Heart right ventricle (tissue), 16 donors: ENCODE results near the gene PTGR1. TPM values are rescaled to one million over a fixed set of nuclear protein-coding genes. Genes with fewer than 3 reads are reported as not detected.

Experiments
- ATAC-seq, 8 donors: fragments of 200-7000 bp; cut with Tn5 transposase; one replicate each; pipeline ENCODE4 v1.9.1; 2020; ENCODE audit warnings: mild to moderate bottlenecking in 8 of 8, moderate library complexity in 8 of 8, moderate number of reproducible peaks in 1 of 8
- DNase-seq, 2 donors: peaks; one replicate each; pipeline ENCODE4 v3.0.0-alpha.2; 2020
- H3K27ac ChIP-seq, 10 donors: fragments of 200-600 bp; sonication (generic) in 2 of 10; one replicate each; pipeline versions ENCODE4 v1.5.0 to v1.8.0; 2020 to 2022; ENCODE audit warnings: mild to moderate bottlenecking in 3 of 10
- H3K27me3 ChIP-seq, 7 donors: fragments of 200-600 bp; one replicate each; pipeline ENCODE4 v1.8.0; 2021 to 2022; ENCODE audit warnings: mild to moderate bottlenecking in 2 of 7
- H3K36me3 ChIP-seq, 9 donors: fragments of 200-600 bp; sonication (generic) in 1 of 9; one replicate each; pipeline versions ENCODE4 v1.5.0 to v1.8.0; 2020 to 2022; ENCODE audit warnings: mild to moderate bottlenecking in 2 of 9
- H3K4me1 ChIP-seq, 9 donors: fragments of 200-600 bp; sonication (generic) in 1 of 9; one replicate each; pipeline versions ENCODE4 v1.5.0 to v1.8.0; 2020 to 2022; ENCODE audit warnings: mild to moderate bottlenecking in 4 of 9
- H3K4me3 ChIP-seq, 10 donors: fragments of 200-600 bp; sonication (generic) in 2 of 10; one replicate each; pipeline versions ENCODE4 v1.5.0 to v1.8.0; 2020 to 2022; ENCODE audit warnings: mild to moderate bottlenecking in 7 of 10, moderate library complexity in 2 of 10
- H3K9me3 ChIP-seq, 11 donors: fragments of 200-600 bp in 10 of 11; sonication (generic) in 2 of 11; one replicate each; pipeline versions ENCODE4 v1.5.0 to v1.8.0; 2013 to 2022; ENCODE audit warnings: mild to moderate bottlenecking in 2 of 11, control low read depth in 1 of 11, moderate library complexity in 1 of 11
- WGBS, 2 donors: extraction: QIAGEN DNeasy Blood & Tissue Kit; methylation state at CpG; one replicate each; pipeline ENCODE4 v1.1.7; 2013; ENCODE audit warnings: inconsistent platforms in 1 of 2; 5-methylcytosine and 5-hydroxymethylcytosine counted together
- intact Hi-C, 10 donors: fragments of 100-400 bp; cut with DNase I; formaldehyde crosslinking; loops; one replicate each; pipeline versions ENCODE4 v1.11.1 to v1.14.2; 2022
- polyA plus RNA-seq, 2 donors: library from polyadenylated mRNA; stranded (reverse); fragments of 200-250 nt; gene quantifications; one replicate each; pipeline ENCODE4 v1.2.3, GENCODE V29; 2013
- total RNA-seq, 10 donors: library from RNA; stranded (reverse); fragmentation: NEBNext Ultra II Directional in 3 of 10; extraction: Animal tissue kit (Norgen Biotek cat#: 25700) in 3 of 10; gene quantifications; one replicate each; pipeline versions ENCODE4 v1.2.1 to v1.2.4, GENCODE V29; 2021 to 2023
- TF ChIP-seq, protein P1 (sequence below), 9 donors: fragments of 200-600 bp; sonication (generic) in 2 of 9; IDR thresholded peaks; one replicate each; pipeline versions ENCODE4 v1.5.0 to v1.8.0; 2021 to 2022; ENCODE audit warnings: antibody characterized with exemption in 9 of 9, mild to moderate bottlenecking in 5 of 9, moderate library complexity in 1 of 9
- donor health status: Arrhythmogenic right ventricular cardiomyopathy.
- donor health status: ischemic (EF 13 %, LVEDD 7.1; RV severe dilation, severe dysfunction).
- donor health status: healthy with polysubstance abuse.
- donor health status: DM: no; HTN: yes; CAD: no.
- donor health status: DM: no; HTN: no; CAD: no.
- donor health status: ischemic (EF 25% LVEDD 6.9; RV normal size, moderate dysfunction).
- donor health status: ischemic (EF 25% LVEDD 5.7; RV mildly dilated, moderate dysfunction).
- donor health status: healthy.
- donor health status: DM: yes; HTN: yes; CAD: no.
- donor health status: Ischemic cardiomyopathy.
- donor health status: ischemic (EF 35%, LVEDD 5.7; RV mildly dilated, moderate dysfunction).
- donor health status: nonischemic (EF 11% LVEDD 7.7; RV severe dilation, severe dysfunction).
- donor health status: DM: yes; HTN: yes; CAD: no.
- donor health status: PGD.
- donor health status: ischemic (EF 29% LVEDD 5.4; RV normal size, mild dysfunction).
- donor health status: nonischemic (EF 23%, LVEDD 6.1; RV moderate dilation, normal function).

The PTGR1 gene
- total and polyA plus RNA-seq, 12 donors = 10.4 to 55.8 (median 42.7) TPM

DNA sequence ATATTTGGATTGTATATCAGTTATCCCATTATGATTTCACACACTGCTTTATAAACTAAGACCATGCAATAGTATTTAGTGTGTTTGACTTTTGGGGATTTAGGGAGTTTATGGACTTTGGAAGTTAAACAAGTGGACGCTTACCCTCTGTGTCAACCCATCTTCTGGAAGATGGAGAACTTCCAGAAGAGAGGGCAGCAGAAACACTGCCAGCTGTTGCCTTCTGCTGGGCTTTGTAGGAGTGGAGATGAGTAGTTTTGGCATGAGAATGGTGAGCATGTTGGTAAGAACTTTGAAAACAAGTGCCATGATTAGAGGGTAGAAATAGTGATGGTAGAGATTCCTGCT lies 33.9 kb upstream of the PTGR1 start:
- Histone ChIP-seq H3K36me3 (no peaks in the 10 kb centered on the region), H3K4me3 (no peak overlapping the region), H3K4me1 (peaks cover 0 to 54% (median 43%) of the 10 kb centered on the region in 9 donors), H3K27me3 (no peaks in the 10 kb centered on the region), H3K9me3 (no peaks in the 10 kb centered on the region), H3K27ac (no peak overlapping the region)
- WGBS, 2 donors = 86 to 94% methylated on average over 1 of the region's 1 CpG
- DNase-seq (no peak), ATAC-seq (no peak)
- TF ChIP-seq, protein P1, sequence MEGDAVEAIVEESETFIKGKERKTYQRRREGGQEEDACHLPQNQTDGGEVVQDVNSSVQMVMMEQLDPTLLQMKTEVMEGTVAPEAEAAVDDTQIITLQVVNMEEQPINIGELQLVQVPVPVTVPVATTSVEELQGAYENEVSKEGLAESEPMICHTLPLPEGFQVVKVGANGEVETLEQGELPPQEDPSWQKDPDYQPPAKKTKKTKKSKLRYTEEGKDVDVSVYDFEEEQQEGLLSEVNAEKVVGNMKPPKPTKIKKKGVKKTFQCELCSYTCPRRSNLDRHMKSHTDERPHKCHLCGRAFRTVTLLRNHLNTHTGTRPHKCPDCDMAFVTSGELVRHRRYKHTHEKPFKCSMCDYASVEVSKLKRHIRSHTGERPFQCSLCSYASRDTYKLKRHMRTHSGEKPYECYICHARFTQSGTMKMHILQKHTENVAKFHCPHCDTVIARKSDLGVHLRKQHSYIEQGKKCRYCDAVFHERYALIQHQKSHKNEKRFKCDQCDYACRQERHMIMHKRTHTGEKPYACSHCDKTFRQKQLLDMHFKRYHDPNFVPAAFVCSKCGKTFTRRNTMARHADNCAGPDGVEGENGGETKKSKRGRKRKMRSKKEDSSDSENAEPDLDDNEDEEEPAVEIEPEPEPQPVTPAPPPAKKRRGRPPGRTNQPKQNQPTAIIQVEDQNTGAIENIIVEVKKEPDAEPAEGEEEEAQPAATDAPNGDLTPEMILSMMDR (IDR thresholded peaks at IDR 0.05) = no peak
- intact Hi-C loops = no loop called here

DNA sequence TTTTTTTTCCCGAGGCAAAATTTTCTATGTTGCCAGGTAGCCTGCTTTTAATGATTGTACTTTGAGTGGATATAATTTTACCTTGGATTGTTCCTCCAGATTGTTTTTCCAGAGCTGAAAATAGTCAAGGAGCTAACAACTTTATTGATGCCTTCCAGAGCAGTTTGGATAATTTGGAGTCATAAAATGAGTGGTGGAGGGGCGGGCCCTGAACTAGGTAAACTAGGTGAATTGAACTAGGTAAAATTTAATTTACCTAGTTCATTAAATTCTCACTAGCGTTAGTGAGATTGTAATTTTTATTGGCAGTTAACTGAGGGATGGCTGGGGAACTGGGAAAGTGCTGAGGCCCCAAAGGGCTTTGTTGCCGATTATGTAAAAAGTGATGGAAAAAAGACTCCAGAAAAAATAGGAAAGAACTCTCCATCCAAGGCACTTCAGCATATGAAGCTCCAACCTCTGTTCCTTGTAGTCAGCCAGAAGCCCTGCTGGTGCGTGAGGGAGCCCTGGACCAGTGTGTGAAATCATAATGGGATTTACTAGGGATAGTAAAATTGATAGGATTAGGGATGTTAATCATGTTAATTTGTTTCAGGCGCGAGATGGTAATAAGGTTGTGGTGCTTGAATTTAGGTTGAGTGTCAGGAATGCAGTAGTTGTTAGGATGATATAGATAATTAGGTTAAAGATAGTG lies 33.4 kb upstream of the PTGR1 start:
- WGBS, 2 donors = 78 to 81% methylated on average over 7 of the region's 7 CpGs
- peak overlapping the region in 6 of 10 donors; percentile 77 to 96 (median 91) for H3K4me3 ChIP-seq
- DNase-seq (no peak), ATAC-seq (no peak)
- TF ChIP-seq, protein P1 (IDR thresholded peaks at IDR 0.05) = no peak
- intact Hi-C loops = no loop called here
- peaks cover 0 to 54% (median 43%) of the 10 kb centered on the region in 9 donors for H3K4me1 ChIP-seq
- no peaks in the 10 kb centered on the region for H3K36me3 ChIP-seq
- H3K27me3 ChIP-seq = no peaks in the 10 kb centered on the region
- H3K9me3 ChIP-seq = no peaks in the 10 kb centered on the region
- peak overlapping the region in 1 of 10 donors; percentile 96 for H3K27ac ChIP-seq

DNA sequence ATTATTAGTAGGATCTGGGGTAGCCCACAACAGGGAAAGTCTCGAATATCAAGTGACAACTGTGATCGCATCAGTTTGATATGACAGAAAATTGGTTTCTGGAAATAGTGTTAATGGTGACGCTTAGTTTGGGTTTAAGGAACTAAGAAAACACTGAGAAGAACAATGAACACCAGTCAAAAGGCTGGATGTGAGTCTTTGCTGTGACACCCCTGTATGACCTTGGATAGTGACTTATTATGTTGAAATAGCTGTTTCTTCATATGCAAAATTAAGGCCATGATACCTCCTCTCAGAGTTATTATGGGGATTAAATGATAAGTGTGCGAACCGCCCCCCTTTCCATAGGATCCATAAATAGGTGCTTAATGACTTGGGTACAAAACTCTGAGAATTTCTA lies 32.6 kb upstream of the PTGR1 start:
- Histone ChIP-seq H3K27me3 (no peaks in the 10 kb centered on the region), H3K9me3 (no peaks in the 10 kb centered on the region), H3K4me3 (peak overlapping the region; percentile 71 to 96 (median 88)), H3K36me3 (no peaks in the 10 kb centered on the region), H3K27ac (peak overlapping the region in 9 of 10 donors; percentile 85 to 96 (median 90)), H3K4me1 (peaks cover 0 to 54% (median 43%) of the 10 kb centered on the region in 9 donors)
- intact Hi-C loops = no loop called here
- no peak for ATAC-seq
- TF ChIP-seq, protein P1 (IDR thresholded peaks at IDR 0.05) = no peak
- DNase-seq = no peak
- 27 to 36% methylated on average over 5 of the region's 5 CpGs for WGBS, 2 donors

DNA sequence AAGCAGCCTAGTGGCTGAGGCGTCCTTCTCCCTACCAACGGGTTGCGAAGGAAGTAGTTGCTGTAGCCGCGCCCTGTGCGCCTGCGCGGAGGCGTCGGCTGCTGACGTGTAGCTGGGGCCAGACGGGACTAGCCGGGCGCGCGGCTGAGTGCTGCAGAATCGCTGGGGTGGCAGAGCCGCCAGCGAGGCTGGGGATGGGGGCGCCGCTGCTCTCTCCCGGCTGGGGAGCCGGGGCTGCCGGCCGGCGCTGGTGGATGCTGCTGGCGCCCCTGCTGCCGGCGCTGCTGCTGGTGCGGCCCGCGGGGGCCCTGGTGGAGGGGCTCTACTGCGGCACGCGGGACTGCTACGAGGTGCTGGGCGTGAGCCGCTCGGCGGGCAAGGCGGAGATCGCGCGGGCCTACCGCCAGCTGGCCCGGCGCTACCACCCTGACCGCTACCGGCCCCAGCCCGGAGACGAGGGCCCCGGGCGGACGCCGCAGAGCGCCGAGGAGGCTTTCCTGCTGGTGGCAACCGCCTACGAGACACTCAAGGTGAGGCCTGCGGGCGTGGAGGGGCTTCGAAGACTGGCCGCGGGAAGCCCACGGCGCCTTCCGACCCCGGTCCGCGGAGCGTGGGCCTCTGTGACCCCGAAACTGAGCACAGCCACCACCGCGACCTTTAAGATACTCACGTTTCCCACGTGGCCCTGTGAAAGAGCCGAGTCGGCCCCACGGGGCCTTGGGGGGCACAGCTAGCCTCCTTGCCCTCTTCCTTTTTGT lies 31.9 kb upstream of the PTGR1 start, which contains the start of gene DNAJC25:
DNAJC25 (plus strand) TSS at position 121 of the 758 bp plus-strand sequence; CDS start at position 195, 74 bp downstream.
- Histone ChIP-seq H3K9me3 (no peaks in the 10 kb centered on the region), H3K4me3 (peak within 1 kb of the TSS; percentile 71 to 96 (median 88)), H3K4me1 (peaks cover 0 to 54% (median 43%) of the 10 kb centered on the region in 9 donors), H3K36me3 (no peaks in the 10 kb centered on the region), H3K27me3 (no peaks in the 10 kb centered on the region), H3K27ac (peak within 1 kb of the TSS in 9 of 10 donors; percentile 85 to 96 (median 90))
- TF ChIP-seq, protein P1 (IDR thresholded peaks at IDR 0.05) = no peak
- DNase-seq (peak; percentile 96), ATAC-seq (peak; percentile 100)
- WGBS, 2 donors = 0% methylated on average over 79 of the region's 79 CpGs
- intact Hi-C loops = no loop called here
